ENCODE results near the gene EBF3.
A peak's percentile ranks its signal among the peaks of the same experiment; 100 is the strongest.

Gene EBF3

DNA sequence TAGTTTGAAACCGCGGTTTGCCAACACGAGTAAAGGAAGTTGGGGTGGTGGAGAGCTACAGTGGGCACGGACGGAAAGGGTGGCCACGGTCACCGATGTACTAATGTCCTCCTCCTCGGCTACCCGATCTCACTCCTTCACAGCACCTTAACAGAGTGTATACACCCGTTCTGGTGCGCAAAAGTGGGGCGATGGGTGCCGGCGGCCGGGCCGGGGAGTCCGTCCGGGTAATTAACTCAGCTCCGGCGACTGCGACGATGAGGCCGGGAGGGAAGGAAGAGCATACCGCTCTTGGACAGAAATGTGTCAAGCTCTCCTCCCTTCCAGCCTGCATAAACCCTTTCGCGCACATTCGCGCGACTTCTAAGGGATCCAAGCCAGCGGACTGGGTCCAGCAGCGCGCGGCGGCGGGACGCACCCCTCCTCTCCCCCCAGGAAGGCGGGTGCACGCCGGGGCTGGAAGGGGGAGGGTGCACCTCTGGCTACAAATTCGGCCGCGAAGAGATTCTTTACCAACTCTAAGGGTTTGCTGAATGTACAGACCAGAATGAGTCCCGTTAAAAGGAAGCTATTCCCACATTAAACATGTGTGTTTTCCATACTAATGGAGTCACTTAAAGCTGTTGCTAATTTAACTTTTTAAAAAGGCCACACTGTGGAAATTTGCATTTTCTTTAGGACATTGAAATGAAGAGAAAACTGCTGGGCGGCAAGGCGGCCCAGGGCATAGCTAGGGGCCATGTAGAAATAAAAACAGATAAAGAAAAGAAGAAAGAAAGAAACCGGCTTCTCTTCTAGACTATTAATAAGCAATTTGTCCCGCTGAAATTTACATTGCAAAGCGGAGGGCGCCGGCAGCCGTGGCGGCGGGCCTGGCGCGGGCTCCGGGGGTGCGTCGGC is 6.6 kb upstream of the EBF3 start:
- no peak for DNase-seq (ENCODE audit: low read depth, low spot score)
- no peak overlapping the region for H3K27ac ChIP-seq (ENCODE audit: low read length)
- no CpG with 5 or more reads among the region's 58 CpGs for WGBS (ENCODE audit: insufficient coverage, insufficient read length)
- H3K4me3 ChIP-seq (ENCODE audit: low read length) = peak overlapping the region; percentile 21
- H3K9me3 ChIP-seq (ENCODE audit: control insufficient read depth, insufficient read depth, low read length) = no peaks in the 10 kb centered on the region
- peaks cover 72% of the 10 kb centered on the region for H3K27me3 ChIP-seq (ENCODE audit: control insufficient read depth, insufficient read depth, low read length)
- H3K4me1 ChIP-seq (ENCODE audit: control insufficient read depth, insufficient read depth, low read length) = peaks cover 13% of the 10 kb centered on the region
- H3K36me3 ChIP-seq (ENCODE audit: control insufficient read depth, insufficient read depth, low read length) = no peaks in the 10 kb centered on the region

DNA sequence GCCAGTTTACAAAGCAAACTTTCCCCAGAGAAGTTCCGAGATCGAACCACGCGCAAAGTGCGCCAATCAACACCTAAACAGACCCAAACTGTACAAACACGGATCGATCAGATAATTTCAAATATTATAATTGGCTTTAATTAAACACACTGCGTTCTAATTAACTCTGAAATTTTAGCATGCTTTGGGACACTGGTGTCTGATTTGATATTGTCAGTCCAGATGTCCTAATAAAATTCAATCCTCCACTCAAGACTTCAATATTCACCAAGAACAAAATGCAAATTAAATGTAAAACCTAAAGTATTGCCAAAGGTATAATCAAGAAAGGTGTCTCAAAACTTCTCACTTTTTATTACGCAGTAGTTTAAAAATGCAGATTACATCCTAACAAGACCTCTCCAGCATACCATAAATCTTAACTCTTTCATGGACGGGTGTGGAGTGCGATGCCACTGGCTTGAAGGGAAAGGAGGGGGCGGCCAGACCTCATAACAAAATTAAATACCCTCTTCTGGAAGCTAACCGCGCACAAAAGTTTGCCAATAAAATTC is 5.9 kb upstream of the EBF3 start:
- WGBS (ENCODE audit: insufficient coverage, insufficient read length) = no CpG with 5 or more reads among the region's 14 CpGs

DNA sequence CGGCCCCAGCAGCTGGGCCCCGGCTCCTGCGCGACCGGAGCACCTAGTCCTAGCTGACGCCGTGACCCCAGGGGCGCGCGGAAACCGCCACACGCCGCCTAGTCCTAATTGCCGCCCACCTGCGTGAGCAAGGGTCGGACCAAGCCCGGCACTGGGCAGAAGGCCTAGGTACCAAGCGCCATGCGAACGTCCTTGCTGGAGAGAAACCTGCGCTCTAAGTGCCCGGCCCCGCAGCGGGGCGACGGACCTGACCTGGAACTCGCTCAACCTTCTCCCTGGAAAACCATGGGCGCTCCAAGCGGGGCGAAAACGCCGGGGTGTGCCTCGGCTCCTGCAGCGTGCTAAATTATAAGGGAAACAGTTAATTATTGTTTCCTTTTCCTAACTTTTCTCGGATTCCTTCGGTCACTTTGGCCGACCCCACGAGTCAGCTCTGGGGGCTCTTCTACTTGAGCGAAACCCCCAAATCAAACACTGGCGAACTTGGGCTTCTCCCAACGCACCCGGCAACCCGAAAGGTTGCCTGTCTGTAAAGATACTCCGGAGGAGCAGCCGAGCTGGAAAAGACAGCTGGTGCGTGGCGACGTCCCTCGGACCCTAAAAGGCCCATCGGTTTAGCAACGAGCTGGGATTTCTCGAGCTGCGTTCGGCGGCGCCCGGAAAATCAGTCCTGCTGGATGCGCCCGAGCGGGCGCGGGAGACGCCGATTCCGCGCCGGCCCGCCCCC is 5.3 kb upstream of the EBF3 start:
- WGBS (ENCODE audit: insufficient coverage, insufficient read length) = no CpG with 5 or more reads among the region's 68 CpGs
- no peaks in the 10 kb centered on the region for H3K36me3 ChIP-seq (ENCODE audit: control insufficient read depth, insufficient read depth, low read length)
- H3K27me3 ChIP-seq (ENCODE audit: control insufficient read depth, insufficient read depth, low read length) = peaks cover 80% of the 10 kb centered on the region
- H3K9me3 ChIP-seq (ENCODE audit: control insufficient read depth, insufficient read depth, low read length) = no peaks in the 10 kb centered on the region
- H3K4me3 ChIP-seq (ENCODE audit: low read length) = no peak overlapping the region
- peaks cover 13% of the 10 kb centered on the region for H3K4me1 ChIP-seq (ENCODE audit: control insufficient read depth, insufficient read depth, low read length)
- H3K27ac ChIP-seq (ENCODE audit: low read length) = no peak overlapping the region
- no peak for DNase-seq (ENCODE audit: low read depth, low spot score)

More for the DNA sequence above, 5.9 kb upstream of the EBF3 start:
- Histone ChIP-seq H3K4me1 (ENCODE audit: control insufficient read depth, insufficient read depth, low read length) (peaks cover 13% of the 10 kb centered on the region), H3K27me3 (ENCODE audit: control insufficient read depth, insufficient read depth, low read length) (peaks cover 78% of the 10 kb centered on the region), H3K9me3 (ENCODE audit: control insufficient read depth, insufficient read depth, low read length) (no peaks in the 10 kb centered on the region), H3K36me3 (ENCODE audit: control insufficient read depth, insufficient read depth, low read length) (no peaks in the 10 kb centered on the region), H3K4me3 (ENCODE audit: low read length) (no peak overlapping the region), H3K27ac (ENCODE audit: low read length) (no peak overlapping the region)
- DNase-seq (ENCODE audit: low read depth, low spot score) = no peak

DNA sequence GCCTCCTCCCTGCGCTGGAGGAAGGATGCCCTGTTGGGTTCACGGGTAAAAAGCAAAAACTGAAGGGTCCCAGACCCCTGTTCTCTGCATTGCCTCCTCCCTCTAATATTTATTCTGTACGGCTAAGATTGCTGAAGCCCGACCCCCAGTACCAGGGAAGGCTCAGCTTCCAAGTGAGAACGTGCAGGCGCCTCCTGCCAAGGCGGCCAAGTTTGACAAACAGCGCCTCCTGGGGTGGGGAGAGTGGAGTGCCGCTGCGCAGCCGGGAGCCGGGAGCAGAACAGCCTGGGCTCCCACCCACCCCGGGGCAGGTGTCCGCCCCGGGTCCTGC is 4.7 kb upstream of the EBF3 start:
- Histone ChIP-seq H3K4me3 (ENCODE audit: low read length) (no peak overlapping the region), H3K4me1 (ENCODE audit: control insufficient read depth, insufficient read depth, low read length) (peaks cover 13% of the 10 kb centered on the region), H3K9me3 (ENCODE audit: control insufficient read depth, insufficient read depth, low read length) (no peaks in the 10 kb centered on the region), H3K27ac (ENCODE audit: low read length) (no peak overlapping the region), H3K27me3 (ENCODE audit: control insufficient read depth, insufficient read depth, low read length) (peaks cover 77% of the 10 kb centered on the region), H3K36me3 (ENCODE audit: control insufficient read depth, insufficient read depth, low read length) (no peaks in the 10 kb centered on the region)
- no CpG with 5 or more reads among the region's 15 CpGs for WGBS (ENCODE audit: insufficient coverage, insufficient read length)
- no peak for DNase-seq (ENCODE audit: low read depth, low spot score)

DNA sequence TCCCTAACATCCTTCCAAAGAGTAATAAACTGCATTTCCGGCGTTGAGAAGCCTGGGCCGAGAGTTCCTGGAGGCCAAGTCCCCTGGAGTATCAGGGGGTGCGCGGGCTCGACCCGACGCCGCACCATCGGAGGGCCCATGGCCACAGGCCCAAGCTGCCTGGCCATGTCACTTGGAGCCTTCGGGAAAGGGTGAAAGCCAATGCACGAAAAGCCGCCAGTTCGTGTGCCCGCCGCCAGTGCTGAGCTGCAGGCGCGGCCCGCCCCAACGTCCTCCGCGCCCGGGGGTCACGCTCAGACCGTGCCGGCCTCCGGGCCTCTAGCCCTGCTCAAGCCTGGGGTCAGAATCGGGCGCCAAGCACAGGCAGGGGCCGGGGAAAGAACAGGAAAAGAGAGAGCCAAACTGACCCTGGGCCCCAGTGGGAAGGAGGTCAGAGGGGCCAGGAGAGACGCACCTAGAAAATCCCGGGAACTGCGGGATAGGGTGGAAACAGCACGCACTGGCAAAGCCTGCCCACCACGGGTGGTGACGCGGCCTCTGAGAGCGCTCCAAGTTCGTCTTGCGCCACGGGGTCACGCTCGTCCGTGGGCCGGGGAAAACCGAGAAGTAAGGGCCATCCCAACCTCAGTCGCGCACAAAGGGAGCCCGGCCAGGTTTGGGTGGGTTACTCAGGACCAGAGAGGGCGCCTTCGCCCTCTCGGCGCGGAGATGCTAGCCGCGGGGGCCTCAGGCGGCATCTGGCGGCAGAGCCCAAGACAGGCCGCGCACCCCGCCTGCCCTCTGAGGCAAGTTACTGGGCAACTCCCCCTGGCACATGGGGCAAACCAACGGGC is 4.2 kb upstream of the EBF3 start:
- H3K36me3 ChIP-seq (ENCODE audit: control insufficient read depth, insufficient read depth, low read length) = no peaks in the 10 kb centered on the region
- H3K9me3 ChIP-seq (ENCODE audit: control insufficient read depth, insufficient read depth, low read length) = no peaks in the 10 kb centered on the region
- H3K4me3 ChIP-seq (ENCODE audit: low read length) = peak overlapping the region; percentile 20; the same call in 1 of the 2 replicates
- peaks cover 73% of the 10 kb centered on the region for H3K27me3 ChIP-seq (ENCODE audit: control insufficient read depth, insufficient read depth, low read length)
- peaks cover 13% of the 10 kb centered on the region for H3K4me1 ChIP-seq (ENCODE audit: control insufficient read depth, insufficient read depth, low read length)
- WGBS (ENCODE audit: insufficient coverage, insufficient read length) = no CpG with 5 or more reads among the region's 62 CpGs
- no peak for DNase-seq (ENCODE audit: low read depth, low spot score)
- no peak overlapping the region for H3K27ac ChIP-seq (ENCODE audit: low read length)

DNA sequence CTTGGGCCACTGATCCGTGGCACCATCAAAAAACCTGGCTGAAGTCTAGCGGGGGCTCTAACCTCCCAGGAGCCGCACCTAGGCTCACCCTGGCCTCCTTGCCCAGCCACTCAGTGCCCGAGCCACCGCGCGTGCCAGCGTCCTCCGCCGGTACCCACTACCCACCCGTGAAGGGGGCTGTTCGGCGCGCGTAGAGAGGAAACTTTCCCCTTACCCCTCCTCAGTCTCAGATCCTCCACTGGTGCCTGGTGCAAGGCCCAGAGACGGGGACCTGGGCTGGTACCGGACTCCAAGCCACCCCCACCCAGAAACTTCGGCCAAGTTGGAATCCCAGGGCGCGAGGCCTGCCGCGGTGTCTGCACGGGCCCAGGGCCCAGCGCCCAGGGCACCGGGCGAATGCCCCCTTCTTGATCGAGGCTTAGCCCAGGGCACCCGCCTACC is 3.5 kb upstream of the EBF3 start:
- H3K4me1 ChIP-seq (ENCODE audit: control insufficient read depth, insufficient read depth, low read length) = peaks cover 13% of the 10 kb centered on the region
- no peaks in the 10 kb centered on the region for H3K9me3 ChIP-seq (ENCODE audit: control insufficient read depth, insufficient read depth, low read length)
- WGBS (ENCODE audit: insufficient coverage, insufficient read length) = no CpG with 5 or more reads among the region's 28 CpGs
- DNase-seq (ENCODE audit: low read depth, low spot score) = no peak
- H3K27ac ChIP-seq (ENCODE audit: low read length) = no peak overlapping the region
- H3K4me3 ChIP-seq (ENCODE audit: low read length) = no peak overlapping the region
- peaks cover 76% of the 10 kb centered on the region for H3K27me3 ChIP-seq (ENCODE audit: control insufficient read depth, insufficient read depth, low read length)
- H3K36me3 ChIP-seq (ENCODE audit: control insufficient read depth, insufficient read depth, low read length) = no peaks in the 10 kb centered on the region

DNA sequence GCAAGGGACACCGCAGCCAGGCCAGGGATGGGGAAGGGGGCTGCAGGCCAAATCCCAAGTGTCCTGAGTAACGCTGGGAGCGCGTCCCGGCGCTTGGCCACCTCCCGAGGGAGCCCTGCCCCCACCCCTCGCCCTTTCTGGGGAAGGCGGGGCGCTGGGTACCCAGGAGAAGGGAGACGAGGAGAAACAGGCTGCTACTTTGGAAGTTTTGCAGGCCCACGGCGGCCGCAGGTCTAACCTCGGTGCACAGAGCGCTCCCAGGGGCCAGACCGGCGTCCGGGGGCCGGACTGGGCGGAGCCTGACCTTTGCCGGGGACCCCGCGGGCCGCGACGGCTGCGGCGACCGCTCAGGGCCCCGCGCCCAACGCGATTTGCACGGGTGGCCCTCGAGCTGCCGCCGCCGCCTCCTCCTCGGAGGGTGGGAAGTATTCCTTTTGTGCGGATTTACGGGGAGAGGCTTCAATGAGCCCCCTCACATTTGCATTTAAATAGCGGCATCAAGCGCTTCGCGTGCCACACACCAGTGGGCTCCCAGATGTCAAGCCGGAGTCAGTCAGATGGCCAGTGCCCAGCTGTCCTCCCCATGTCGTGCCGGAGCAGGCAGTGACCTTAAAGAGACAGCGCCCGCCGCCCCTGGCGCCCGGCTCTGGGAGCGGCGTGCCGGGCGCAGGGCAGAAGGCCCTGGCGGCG is 3.0 kb upstream of the EBF3 start:
- no peak overlapping the region for H3K4me3 ChIP-seq (ENCODE audit: low read length)
- peaks cover 76% of the 10 kb centered on the region for H3K27me3 ChIP-seq (ENCODE audit: control insufficient read depth, insufficient read depth, low read length)
- H3K27ac ChIP-seq (ENCODE audit: low read length) = no peak overlapping the region
- DNase-seq (ENCODE audit: low read depth, low spot score) = no peak
- peaks cover 13% of the 10 kb centered on the region for H3K4me1 ChIP-seq (ENCODE audit: control insufficient read depth, insufficient read depth, low read length)
- H3K36me3 ChIP-seq (ENCODE audit: control insufficient read depth, insufficient read depth, low read length) = no peaks in the 10 kb centered on the region
- H3K9me3 ChIP-seq (ENCODE audit: control insufficient read depth, insufficient read depth, low read length) = no peaks in the 10 kb centered on the region
- no CpG with 5 or more reads among the region's 60 CpGs for WGBS (ENCODE audit: insufficient coverage, insufficient read length)

DNA sequence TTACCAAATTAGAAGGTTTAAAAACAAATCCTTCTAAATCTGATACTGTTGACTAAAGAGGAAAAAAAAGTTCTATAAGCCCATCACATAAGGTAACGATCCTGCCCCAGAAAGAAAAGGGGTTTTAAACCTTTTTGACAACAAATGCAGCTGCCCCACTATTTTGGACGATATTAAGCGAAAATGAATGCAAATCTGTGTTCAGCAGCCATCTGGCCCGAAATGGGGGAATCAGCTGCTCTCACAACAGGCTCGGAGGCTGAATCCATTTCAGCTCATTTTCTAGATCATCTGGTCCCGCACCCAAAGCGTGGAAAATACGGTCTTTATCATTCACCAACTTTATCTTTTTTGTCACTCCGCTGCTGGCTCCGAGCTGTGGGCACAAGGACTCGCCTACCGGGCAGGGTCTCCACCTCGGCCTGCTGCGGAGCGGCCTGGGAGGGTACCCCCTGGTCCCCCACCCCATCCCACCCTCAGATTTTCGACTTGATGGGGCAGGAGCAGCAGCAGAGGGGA is 2.4 kb upstream of the EBF3 start:
- Histone ChIP-seq H3K36me3 (ENCODE audit: control insufficient read depth, insufficient read depth, low read length) (no peaks in the 10 kb centered on the region), H3K4me3 (ENCODE audit: low read length) (no peak overlapping the region), H3K27me3 (ENCODE audit: control insufficient read depth, insufficient read depth, low read length) (peaks cover 77% of the 10 kb centered on the region), H3K27ac (ENCODE audit: low read length) (no peak overlapping the region), H3K4me1 (ENCODE audit: control insufficient read depth, insufficient read depth, low read length) (peaks cover 13% of the 10 kb centered on the region), H3K9me3 (ENCODE audit: control insufficient read depth, insufficient read depth, low read length) (no peaks in the 10 kb centered on the region)
- WGBS (ENCODE audit: insufficient coverage, insufficient read length) = no CpG with 5 or more reads among the region's 16 CpGs
- DNase-seq (ENCODE audit: low read depth, low spot score) = no peak

DNA sequence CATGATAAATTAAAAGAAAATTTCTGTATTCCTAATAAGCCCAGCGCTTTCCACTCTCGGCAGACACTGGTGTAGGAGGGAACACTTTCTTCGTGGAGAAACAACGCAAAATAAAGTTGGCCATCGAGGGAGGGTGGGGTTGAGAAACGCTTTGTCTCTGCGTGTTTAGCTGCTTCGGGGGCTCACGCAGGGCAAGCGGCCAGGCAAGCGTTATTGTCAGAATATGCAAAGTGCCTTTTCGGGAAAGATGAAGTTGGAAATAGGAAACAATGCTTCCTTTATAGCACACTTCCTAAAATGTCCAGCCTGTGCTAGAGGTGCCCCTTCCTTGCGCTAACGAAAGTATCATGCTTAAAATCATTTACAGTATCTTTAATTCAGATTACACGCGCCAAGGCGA is 1.9 kb upstream of the EBF3 start:
- no CpG with 5 or more reads among the region's 17 CpGs for WGBS (ENCODE audit: insufficient coverage, insufficient read length)
- Histone ChIP-seq H3K4me1 (ENCODE audit: control insufficient read depth, insufficient read depth, low read length) (peaks cover 13% of the 10 kb centered on the region), H3K9me3 (ENCODE audit: control insufficient read depth, insufficient read depth, low read length) (no peaks in the 10 kb centered on the region), H3K27ac (ENCODE audit: low read length) (no peak overlapping the region), H3K36me3 (ENCODE audit: control insufficient read depth, insufficient read depth, low read length) (no peaks in the 10 kb centered on the region), H3K27me3 (ENCODE audit: control insufficient read depth, insufficient read depth, low read length) (peaks cover 82% of the 10 kb centered on the region), H3K4me3 (ENCODE audit: low read length) (no peak overlapping the region)
- no peak for DNase-seq (ENCODE audit: low read depth, low spot score)

Measured in iPS DF 6.9 (cell line).